K562 (cell line): ENCODE results near the gene KLK15. TPM values are rescaled to one million over a fixed set of nuclear protein-coding genes. Genes with fewer than 3 reads are reported as not detected.

Source experiments
- CBFA2T3 ChIP-seq: fragments of 450-650 bp; IDR thresholded peaks from 2 replicates; pipeline ENCODE4 v1.6.1; 2017
- CBX1 ChIP-seq: sonication (generic); IDR thresholded peaks from 2 replicates; pipeline ENCODE4 v1.6.1; 2016; ENCODE audit warnings: antibody characterized with exemption, low read depth, mild to moderate bottlenecking
- DNMT1 ChIP-seq: fragments of 450-650 bp; IDR thresholded peaks from 2 replicates; pipeline ENCODE4 v1.6.1; 2016; ENCODE audit warnings: antibody characterized with exemption, mild to moderate bottlenecking
- ERF ChIP-seq: fragments of 450-650 bp; formaldehyde crosslinking; IDR thresholded peaks from 2 replicates; pipeline ENCODE4 v1.4.0; 2020; ENCODE audit warnings: mild to moderate bottlenecking, mixed read lengths
- FOXA3 ChIP-seq, 2 experiments: fragments of 450-650 bp in 1 of 2; sonication (generic) in 1 of 2; formaldehyde crosslinking; IDR thresholded peaks in 1 of 2; conservative IDR thresholded peaks in 1 of 2; 2 replicates each; pipeline versions ENCODE4 v1.4.0 to v1.8.0; 2020 to 2022; ENCODE audit warnings: mild to moderate bottlenecking in 2 of 2, missing genetic modification reagents in 1 of 2
- L3MBTL2 ChIP-seq: fragments of 450-650 bp; IDR thresholded peaks from 2 replicates; pipeline ENCODE4 v1.6.1; 2016; ENCODE audit warnings: mild to moderate bottlenecking, moderate library complexity
- MED1 ChIP-seq: sonication (generic); formaldehyde crosslinking; IDR thresholded peaks from 2 replicates; pipeline ENCODE4 v1.8.1; 2023; ENCODE audit warnings: missing genetic modification reagents, borderline replicate concordance
- MYC ChIP-seq, 2 experiments: fragments of 250-450 bp in 1 of 2; sonication (Bioruptor Pico) in 1 of 2; IDR thresholded peaks; 2 replicates each; pipeline versions ENCODE4 v1.5.1 to v1.6.1; 2012 to 2021; ENCODE audit warnings: low read depth in 2 of 2, borderline replicate concordance in 1 of 2, improper control_type of control experiment in 1 of 2, low read length in 1 of 2, mild to moderate bottlenecking in 1 of 2, moderate library complexity in 1 of 2
- NFIX ChIP-seq: fragments of 250-450 bp; sonication (Bioruptor Pico); IDR thresholded peaks from 2 replicates; pipeline ENCODE4 v1.4.0; 2020; ENCODE audit warnings: low read depth, mild to moderate bottlenecking, moderate library complexity
- RB1 ChIP-seq: fragments of 450-650 bp; IDR thresholded peaks from 2 replicates; pipeline ENCODE4 v1.6.1; 2017; ENCODE audit warnings: low read depth, mild to moderate bottlenecking
- RFX1 ChIP-seq: fragments of 450-650 bp; IDR thresholded peaks from 2 replicates; pipeline ENCODE4 v1.6.1; 2016; ENCODE audit warnings: mild to moderate bottlenecking, moderate library complexity
- SIN3B ChIP-seq: fragments of 450-650 bp; IDR thresholded peaks from 2 replicates; pipeline ENCODE4 v1.6.1; 2017; ENCODE audit warnings: low read depth, mild to moderate bottlenecking, moderate library complexity
- ZBTB33 ChIP-seq: sonication (generic); formaldehyde crosslinking; IDR thresholded peaks from 2 replicates; pipeline ENCODE4 v1.8.1; 2023; ENCODE audit warnings: mild to moderate bottlenecking, missing genetic modification reagents
- ZFPM2 ChIP-seq: fragments of 250-450 bp; sonication (Bioruptor Pico); IDR thresholded peaks from 2 replicates; pipeline ENCODE4 v1.5.1; 2022; ENCODE audit warnings: mild to moderate bottlenecking
- polyA plus RNA-seq, 8 experiments: library from polyadenylated mRNA; depleted of rRNA in 4 of 8; stranded (reverse) in 5 of 8; unstranded in 3 of 8; fragments of >200 nt; fragmentation: Nextera tagmentation in 2 of 8; fragmentation: Illumina TruSeq in 1 of 8; extraction: Ambion mirVana in 2 of 8; extraction: Trizol in 1 of 8; gene quantifications; 2 replicates each; pipeline versions ENCODE4 v1.2.1 to v1.2.3, GENCODE V29; 2011 to 2014; ENCODE audit warnings: inconsistent platforms in 1 of 8, missing spikeins in 1 of 8
- total RNA-seq, 7 experiments: library from RNA; depleted of rRNA in 6 of 7; stranded (reverse); fragments of >200 nt in 6 of 7; fragmentation: Illumina TruSeq in 2 of 7; extraction: Trizol in 2 of 7; gene quantifications; 2 replicates each; pipeline versions ENCODE4 v1.2.1 to v1.2.3, GENCODE V29; 2011 to 2021; ENCODE audit warnings: low replicate concordance in 1 of 7
- TF ChIP-seq, protein P1 (sequence below): fragments of 450-650 bp; conservative IDR thresholded peaks from 2 replicates; pipeline ENCODE4 v1.6.1; 2016; ENCODE audit warnings: missing genetic modification characterization, low read depth, mild to moderate bottlenecking, missing compliant biosample characterization, moderate library complexity
- TF ChIP-seq, protein P2 (sequence below), 3 experiments: fragments of 200-800 bp in 1 of 3; sonication (Bioruptor generic) in 1 of 3; sonication (generic) in 1 of 3; formaldehyde crosslinking in 1 of 3; IDR thresholded peaks; 2 replicates each; pipeline versions ENCODE4 v1.6.1 to v1.8.0; 2016 to 2022; ENCODE audit warnings: mild to moderate bottlenecking in 2 of 3, missing compliant biosample characterization in 2 of 3, missing genetic modification characterization in 2 of 3, missing genetic modification reagents in 1 of 3
- TF ChIP-seq, protein P3 (sequence below): sonication (generic); formaldehyde crosslinking; IDR thresholded peaks from 2 replicates; pipeline ENCODE4 v1.8.0; 2023; ENCODE audit warnings: missing genetic modification reagents, mild to moderate bottlenecking, borderline replicate concordance

The KLK15 gene
- total and polyA plus RNA-seq, 9 of the 15 experiments (the other 6 are each of a cell fraction or from before 2014, with no cell fraction given) = not detected

- TF ChIP-seq NFIX (no peak), ZFPM2 (CRISPR knock-in tag) (0 out of 2 replicates have a peak, but pooled peaks have one; percentile 16), L3MBTL2 (peak; percentile 85), CBX1 (no peak), CBFA2T3 (0 out of 2 replicates have a peak, but pooled peaks have one; percentile 11), MED1 (CRISPR knock-in tag) (no peak), ERF (CRISPR knock-in tag) (no peak), RB1 (peak; percentile 70; the same call in 1 of the 2 replicates), ZBTB33 (CRISPR knock-in tag) (peak; percentile 17; the same call in 1 of the 2 replicates), RFX1 (no peak), DNMT1 (no peak), FOXA3 (CRISPR knock-in tag; conservative IDR thresholded peaks at IDR 0.05 in 1 of 2, IDR thresholded peaks at IDR 0.05 in 1 of 2) (no peak; a peak in 1 of 4 replicates), MYC (IDR thresholded peaks at IDR 0.05; ENCODE audit: low read depth, low read length) (peak; percentile 70), MYC (CRISPR knock-in tag; IDR thresholded peaks at IDR 0.05; ENCODE audit: borderline replicate concordance, low read depth) (no peak), SIN3B (no peak)
- TF ChIP-seq, protein P1, sequence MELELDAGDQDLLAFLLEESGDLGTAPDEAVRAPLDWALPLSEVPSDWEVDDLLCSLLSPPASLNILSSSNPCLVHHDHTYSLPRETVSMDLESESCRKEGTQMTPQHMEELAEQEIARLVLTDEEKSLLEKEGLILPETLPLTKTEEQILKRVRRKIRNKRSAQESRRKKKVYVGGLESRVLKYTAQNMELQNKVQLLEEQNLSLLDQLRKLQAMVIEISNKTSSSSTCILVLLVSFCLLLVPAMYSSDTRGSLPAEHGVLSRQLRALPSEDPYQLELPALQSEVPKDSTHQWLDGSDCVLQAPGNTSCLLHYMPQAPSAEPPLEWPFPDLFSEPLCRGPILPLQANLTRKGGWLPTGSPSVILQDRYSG (tag) = no peak
- TF ChIP-seq, protein P2, sequence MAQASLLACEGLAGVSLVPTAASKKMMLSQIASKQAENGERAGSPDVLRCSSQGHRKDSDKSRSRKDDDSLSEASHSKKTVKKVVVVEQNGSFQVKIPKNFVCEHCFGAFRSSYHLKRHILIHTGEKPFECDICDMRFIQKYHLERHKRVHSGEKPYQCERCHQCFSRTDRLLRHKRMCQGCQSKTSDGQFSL (CRISPR knock-in tag; IDR thresholded peaks at IDR 0.05) = no peak
- TF ChIP-seq, protein P2 (tag; IDR thresholded peaks at IDR 0.05) = no peak
- TF ChIP-seq, protein P3, sequence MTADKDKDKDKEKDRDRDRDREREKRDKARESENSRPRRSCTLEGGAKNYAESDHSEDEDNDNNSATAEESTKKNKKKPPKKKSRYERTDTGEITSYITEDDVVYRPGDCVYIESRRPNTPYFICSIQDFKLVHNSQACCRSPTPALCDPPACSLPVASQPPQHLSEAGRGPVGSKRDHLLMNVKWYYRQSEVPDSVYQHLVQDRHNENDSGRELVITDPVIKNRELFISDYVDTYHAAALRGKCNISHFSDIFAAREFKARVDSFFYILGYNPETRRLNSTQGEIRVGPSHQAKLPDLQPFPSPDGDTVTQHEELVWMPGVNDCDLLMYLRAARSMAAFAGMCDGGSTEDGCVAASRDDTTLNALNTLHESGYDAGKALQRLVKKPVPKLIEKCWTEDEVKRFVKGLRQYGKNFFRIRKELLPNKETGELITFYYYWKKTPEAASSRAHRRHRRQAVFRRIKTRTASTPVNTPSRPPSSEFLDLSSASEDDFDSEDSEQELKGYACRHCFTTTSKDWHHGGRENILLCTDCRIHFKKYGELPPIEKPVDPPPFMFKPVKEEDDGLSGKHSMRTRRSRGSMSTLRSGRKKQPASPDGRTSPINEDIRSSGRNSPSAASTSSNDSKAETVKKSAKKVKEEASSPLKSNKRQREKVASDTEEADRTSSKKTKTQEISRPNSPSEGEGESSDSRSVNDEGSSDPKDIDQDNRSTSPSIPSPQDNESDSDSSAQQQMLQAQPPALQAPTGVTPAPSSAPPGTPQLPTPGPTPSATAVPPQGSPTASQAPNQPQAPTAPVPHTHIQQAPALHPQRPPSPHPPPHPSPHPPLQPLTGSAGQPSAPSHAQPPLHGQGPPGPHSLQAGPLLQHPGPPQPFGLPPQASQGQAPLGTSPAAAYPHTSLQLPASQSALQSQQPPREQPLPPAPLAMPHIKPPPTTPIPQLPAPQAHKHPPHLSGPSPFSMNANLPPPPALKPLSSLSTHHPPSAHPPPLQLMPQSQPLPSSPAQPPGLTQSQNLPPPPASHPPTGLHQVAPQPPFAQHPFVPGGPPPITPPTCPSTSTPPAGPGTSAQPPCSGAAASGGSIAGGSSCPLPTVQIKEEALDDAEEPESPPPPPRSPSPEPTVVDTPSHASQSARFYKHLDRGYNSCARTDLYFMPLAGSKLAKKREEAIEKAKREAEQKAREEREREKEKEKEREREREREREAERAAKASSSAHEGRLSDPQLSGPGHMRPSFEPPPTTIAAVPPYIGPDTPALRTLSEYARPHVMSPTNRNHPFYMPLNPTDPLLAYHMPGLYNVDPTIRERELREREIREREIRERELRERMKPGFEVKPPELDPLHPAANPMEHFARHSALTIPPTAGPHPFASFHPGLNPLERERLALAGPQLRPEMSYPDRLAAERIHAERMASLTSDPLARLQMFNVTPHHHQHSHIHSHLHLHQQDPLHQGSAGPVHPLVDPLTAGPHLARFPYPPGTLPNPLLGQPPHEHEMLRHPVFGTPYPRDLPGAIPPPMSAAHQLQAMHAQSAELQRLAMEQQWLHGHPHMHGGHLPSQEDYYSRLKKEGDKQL (CRISPR knock-in tag) = no peak
These were observed 39.1 kb downstream of the KLK15 start (continued) for GRCh38 chr19:50794074-50794875.
